ENCODE results near the gene STYXL1.
"Not testable (repeated sequence)": the region's sequence is repeated elsewhere in the genome, so short reads cannot be mapped to it uniquely, and the experiment has no call there.

Gene STYXL1

GRCh38 chr7:76047811-76048667, at the start of gene STYXL1, which contains the start of gene MDH2:
Gene STYXL1, minus strand, starts transcription at chr7:76048000. Its CDS starts 17,477 bp downstream, at chr7:76030523.
Gene MDH2, plus strand, starts transcription at chr7:76048106. Its CDS starts 55 bp downstream, at chr7:76048161.
- DNase-seq (ENCODE audit: low read depth in 2 of 2, low spot score in 1 of 2), result peak; percentile 60 to 81

GRCh38 chr7:76095908-76096307, 48.1 kb upstream of the STYXL1 start:
- DNase-seq (ENCODE audit: low read depth in 2 of 2, low spot score in 1 of 2), result no peak

- not testable (repeated sequence) for DNase-seq (ENCODE audit: low read depth in 2 of 2, low spot score in 1 of 2)
Measured at GRCh38 chr7:76094326-76094725, 46.5 kb upstream of the STYXL1 start.

- not testable (repeated sequence) for DNase-seq (ENCODE audit: low read depth in 2 of 2, low spot score in 1 of 2)
Measured at GRCh38 chr7:76093531-76093930, 45.7 kb upstream of the STYXL1 start.

DNA sequence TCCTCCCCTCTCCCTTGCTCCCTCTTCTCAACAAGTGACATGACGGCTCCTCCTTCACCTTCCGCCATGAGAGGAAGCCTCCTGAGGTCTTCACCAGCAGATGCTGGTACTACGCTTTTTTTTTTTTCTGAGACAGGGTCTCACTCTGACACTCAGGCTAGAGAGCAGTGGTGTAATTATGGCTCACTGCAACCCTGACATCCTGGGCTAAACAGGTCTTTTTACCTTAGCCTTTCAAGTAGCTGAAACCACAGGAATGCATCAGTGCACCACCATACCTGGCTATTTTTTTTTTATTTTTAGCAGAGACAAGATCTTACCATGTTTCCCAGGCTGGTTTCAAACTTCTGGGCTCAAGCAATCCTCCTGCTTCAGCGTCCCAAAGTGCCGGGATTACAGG, 43.7 kb upstream of the STYXL1 start:
- DNase-seq (ENCODE audit: low read depth in 2 of 2, low spot score in 1 of 2), result no peak

- DNase-seq (ENCODE audit: low read depth in 2 of 2, low spot score in 1 of 2), result no peak
Measured at GRCh38 chr7:76089865-76090475, 42.2 kb upstream of the STYXL1 start.

DNA sequence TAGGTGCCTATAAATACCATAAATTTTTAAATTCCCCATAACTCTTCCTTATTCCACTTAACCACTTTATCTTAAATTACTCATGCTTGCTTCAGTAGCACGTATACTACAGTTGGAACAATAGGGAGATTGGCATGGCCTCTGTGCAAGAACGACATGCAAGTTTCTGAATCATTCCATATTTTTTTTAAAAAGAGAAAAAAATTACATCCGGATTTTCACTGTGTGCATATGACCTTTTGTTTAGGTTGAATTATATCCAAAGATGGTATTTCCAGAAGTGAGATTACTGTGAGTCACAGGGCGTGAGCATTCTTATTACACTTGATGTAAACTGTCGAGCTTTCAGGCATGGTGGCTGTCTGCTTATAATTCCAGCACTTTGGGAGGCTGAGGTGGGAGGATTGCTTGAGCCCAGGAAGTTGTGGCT, 39.6 kb upstream of the STYXL1 start:
- DNase-seq (ENCODE audit: low read depth in 2 of 2, low spot score in 1 of 2), result not testable (repeated sequence)

DNA sequence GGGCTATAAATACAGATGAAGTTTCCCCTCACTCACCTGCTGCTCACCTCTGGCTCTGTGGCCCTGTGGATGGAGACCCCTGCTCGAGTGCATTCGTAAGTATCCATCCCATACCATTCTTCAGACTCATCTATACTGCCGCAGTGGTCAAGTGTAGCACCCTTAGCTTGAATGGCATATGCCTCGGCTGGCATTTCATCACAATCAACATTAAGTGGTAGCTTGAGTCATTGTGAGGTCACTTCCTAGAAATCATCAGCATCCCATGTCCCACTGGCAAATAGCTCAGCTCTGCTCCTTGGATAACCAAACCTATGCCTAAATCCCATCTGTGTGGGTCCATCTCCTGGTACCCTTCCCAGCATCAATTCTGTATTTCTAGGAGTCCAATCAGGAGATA, 38.3 kb upstream of the STYXL1 start:
- no peak for DNase-seq (ENCODE audit: low read depth in 2 of 2, low spot score in 1 of 2)

DNA sequence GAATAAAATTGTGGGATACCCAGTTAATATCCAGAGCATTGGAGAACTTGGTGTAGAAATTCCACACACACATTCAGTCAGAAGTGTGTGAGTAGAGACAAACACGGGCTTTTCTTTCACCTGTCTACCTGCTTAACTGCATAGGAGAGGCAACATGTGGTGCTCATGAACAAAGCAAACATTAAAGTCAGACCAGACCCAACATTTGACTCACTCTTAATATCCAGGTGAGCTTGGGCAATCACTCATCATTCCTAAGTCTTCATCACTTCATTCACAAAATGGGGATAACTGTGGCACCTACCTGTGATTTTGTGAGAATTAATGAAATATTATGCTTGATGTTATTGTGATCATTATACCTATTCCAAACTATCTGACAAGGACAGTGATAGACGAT, 36.3 kb upstream of the STYXL1 start:
- DNase-seq (ENCODE audit: low read depth in 2 of 2, low spot score in 1 of 2), result not testable (repeated sequence)

GRCh38 chr7:76080204-76080603, 32.4 kb upstream of the STYXL1 start:
- DNase-seq (ENCODE audit: low read depth in 2 of 2, low spot score in 1 of 2), result no peak

- DNase-seq (ENCODE audit: low read depth in 2 of 2, low spot score in 1 of 2), result no peak
Measured at GRCh38 chr7:76077435-76077834, 29.6 kb upstream of the STYXL1 start.

GRCh38 chr7:76076995-76077394, 29.2 kb upstream of the STYXL1 start:
- DNase-seq (ENCODE audit: low read depth in 2 of 2, low spot score in 1 of 2), result no peak

DNA sequence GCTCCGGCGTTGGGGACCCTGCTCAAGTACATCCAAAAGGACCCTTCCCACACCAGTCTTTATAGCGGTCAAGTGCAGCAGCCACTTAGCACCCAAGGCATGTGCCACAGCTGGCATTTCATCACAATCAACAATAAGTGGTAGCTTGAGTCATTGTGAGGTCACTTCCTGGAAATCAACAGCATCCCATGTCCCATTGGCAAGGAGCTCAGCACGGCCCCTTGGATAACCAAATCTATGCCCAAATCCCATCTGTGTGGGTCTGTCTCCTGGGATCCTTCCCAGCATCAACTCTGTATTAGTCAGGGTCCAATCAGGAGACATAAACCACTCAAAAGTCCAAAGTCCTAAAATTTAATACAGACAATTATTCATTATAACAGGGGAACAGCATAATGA, 27.2 kb upstream of the STYXL1 start:
- DNase-seq (ENCODE audit: low read depth in 2 of 2, low spot score in 1 of 2), result no peak

DNA sequence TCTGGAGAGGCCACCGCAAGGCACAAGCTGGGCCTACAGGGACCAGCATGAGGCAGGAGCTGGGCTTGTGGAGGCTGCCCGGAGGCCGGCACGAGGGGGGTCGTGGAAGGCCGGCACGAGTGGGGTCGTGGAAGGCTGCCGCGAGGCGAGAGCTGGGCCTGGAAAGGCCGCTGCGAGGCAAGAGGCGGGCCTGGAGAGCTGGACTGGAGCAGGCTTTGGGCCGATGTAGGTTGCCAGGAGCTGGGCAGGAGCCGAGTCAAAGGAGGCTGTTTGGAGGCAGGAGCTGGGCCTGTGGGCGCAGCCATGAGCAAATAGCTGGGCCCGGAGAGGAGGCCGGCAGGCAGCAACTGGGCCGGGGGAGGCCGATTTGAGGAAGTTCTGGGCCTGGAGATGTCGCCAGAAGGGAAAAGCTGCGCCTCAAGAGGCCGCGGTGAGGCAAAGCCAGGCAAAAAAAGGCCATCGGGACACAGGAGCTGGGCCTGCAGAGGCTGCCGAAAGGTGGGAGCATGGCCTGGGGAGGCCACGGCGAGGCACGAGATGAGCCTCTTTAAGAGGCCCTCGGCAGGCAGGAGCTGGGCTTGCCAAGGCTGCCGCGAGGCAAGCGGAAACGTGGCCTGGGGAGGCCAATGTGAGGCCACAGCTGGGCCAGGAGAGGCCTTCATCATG, 26.6 kb upstream of the STYXL1 start:
- no peak for DNase-seq (ENCODE audit: low read depth in 2 of 2, low spot score in 1 of 2)

DNA sequence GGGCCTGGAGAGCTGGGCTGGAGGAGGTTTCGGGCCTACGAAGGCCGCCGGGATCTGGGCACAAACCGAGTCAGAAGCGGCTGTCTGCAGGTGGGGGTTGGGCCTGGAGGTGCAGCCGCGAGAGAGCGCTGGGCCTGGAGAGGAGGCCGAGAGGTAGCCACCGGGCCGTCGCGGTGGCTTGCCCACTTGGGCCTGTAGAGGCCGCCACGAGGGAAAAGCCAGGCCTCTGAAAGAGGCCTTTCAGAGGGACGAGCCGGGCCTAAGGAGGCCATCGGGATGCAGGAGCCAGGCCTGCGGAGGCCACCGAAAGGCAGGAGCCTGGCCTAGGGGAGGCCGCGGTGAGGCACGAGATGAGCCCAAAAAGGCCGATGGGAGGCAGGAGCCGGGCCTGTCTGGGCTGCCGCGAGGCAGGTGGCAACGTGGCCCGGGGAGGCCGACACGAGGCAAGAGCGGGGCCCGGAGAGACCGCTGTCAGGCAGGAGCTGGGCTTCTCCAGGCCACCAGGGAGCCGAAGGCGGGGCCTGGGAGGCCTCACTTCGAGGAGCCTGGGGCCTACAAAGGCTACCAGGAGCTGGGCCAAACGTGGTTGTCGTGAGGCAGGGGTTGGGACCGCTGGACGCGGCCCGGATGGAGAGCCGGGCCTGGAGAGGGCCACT, 25.7 kb upstream of the STYXL1 start:
- DNase-seq (ENCODE audit: low read depth in 2 of 2, low spot score in 1 of 2), result no peak

DNA sequence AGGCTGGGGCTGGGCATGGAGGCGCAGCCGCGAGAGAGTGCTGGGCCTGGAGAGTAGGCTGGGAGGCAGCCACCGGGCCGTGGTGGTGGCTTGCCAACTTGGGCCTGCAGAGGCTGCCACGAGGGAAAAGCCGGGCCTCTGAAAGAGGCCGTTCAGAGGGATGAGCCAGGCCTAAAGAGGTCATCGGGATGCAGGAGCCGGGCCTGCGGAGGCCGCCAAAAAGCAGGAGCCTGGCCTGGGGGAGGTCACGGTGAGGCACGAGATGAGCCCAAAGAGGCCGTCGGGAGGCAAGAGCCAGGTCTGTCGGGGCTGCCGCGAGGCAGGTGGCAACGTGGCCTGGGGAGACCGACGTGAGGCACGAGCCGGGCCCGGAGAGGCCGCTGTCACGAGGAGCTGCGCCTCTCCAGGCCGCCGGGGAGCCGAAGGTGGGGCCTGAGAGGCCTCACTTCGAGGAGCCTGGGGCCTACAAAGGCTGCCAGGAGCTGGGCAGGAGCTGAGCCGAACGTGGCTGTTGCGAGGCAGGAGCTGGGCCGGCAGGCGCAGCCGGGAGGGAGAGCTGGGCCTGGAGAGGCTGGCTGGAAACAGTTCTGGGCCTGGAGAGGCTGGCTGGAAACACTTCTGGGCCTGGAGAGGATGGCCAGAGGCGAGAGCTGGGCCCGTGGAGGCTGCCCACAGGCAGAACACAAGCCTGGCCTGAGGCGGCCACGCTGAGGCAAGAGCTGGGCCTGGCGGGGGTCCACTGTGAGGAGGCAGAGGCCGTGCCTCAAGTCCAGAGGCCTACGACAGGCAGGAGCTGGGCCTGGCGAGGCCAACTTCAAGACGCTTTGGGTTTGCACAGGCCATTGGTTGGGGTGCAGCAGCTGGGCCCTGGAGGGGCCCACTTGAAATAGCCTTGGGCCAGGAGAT, 24.7 kb upstream of the STYXL1 start:
- no peak for DNase-seq (ENCODE audit: low read depth in 2 of 2, low spot score in 1 of 2)

- no peak for DNase-seq (ENCODE audit: low read depth in 2 of 2, low spot score in 1 of 2)
Measured at GRCh38 chr7:76071316-76072242, 23.8 kb upstream of the STYXL1 start.

- no peak for DNase-seq (ENCODE audit: low read depth in 2 of 2, low spot score in 1 of 2)
Measured at GRCh38 chr7:76069238-76069638, 21.4 kb upstream of the STYXL1 start.

Measured in stimulated activated CD8-positive, alpha-beta memory T cell treated with anti-CD3 and anti-CD28 coated beads, Interleukin-4, amount 100 ng/mL, for 4 hours (primary cell).